ENCODE measurements around the gene PIRT.

The PIRT gene

DNA sequence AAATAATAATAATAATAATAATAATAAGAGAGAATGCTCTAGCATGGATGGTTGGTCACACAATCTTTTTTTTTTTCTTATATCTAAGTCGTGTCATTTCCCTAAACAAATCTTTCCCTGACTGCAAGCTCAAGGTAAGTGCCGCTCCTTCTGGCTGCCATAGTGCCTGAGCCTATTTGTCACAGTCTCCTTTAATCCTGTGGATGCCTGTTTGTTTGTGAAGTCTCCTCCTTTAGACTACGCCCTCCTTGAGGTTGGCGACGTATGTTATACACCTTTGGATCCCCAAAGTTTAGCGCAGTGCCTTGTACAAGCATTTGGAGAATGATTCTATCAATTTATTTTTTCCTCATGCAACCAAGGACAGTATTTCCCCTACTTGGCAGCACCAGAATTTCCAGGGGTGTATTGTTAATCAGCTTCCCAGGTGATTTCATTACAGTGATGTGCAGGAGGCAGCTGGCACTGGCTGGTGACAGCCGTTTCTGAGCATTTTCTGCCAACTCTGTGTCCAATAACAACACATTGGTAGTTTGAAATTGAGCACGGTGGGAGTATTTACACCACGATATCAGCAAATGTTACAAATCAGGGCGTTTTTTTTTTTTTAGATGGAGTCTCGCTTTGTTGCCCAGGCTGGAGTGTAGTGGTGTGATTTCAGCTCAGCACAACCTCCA is 60.6 kb downstream of the PIRT start:
- no peak for TF ChIP-seq CTCF (conservative IDR thresholded peaks at IDR 0.05; ENCODE audit: low read depth, low read length)
- no peak overlapping the region for H3K4me3 ChIP-seq (ENCODE audit: low read depth, low read length)
- DNase-seq (ENCODE audit: low read depth), result no peak

- no peak overlapping the region for H3K4me3 ChIP-seq (ENCODE audit: low read depth, low read length)
- DNase-seq (ENCODE audit: low read depth), result no peak
- TF ChIP-seq CTCF (conservative IDR thresholded peaks at IDR 0.05; ENCODE audit: low read depth, low read length), result no peak
Measured at GRCh38 chr17:10776381-10776780, 61.5 kb downstream of the PIRT start.

- TF ChIP-seq CTCF (conservative IDR thresholded peaks at IDR 0.05; ENCODE audit: low read depth, low read length), result no peak
- DNase-seq (ENCODE audit: low read depth), result no peak
- no peak overlapping the region for H3K4me3 ChIP-seq (ENCODE audit: low read depth, low read length)
Measured at GRCh38 chr17:10775740-10776356, 62.0 kb downstream of the PIRT start.

- no peak for TF ChIP-seq CTCF (conservative IDR thresholded peaks at IDR 0.05; ENCODE audit: low read depth, low read length)
- DNase-seq (ENCODE audit: low read depth), result no peak
- H3K4me3 ChIP-seq (ENCODE audit: low read depth, low read length), result no peak overlapping the region
Measured at GRCh38 chr17:10775058-10775457, 62.8 kb downstream of the PIRT start.

- TF ChIP-seq CTCF (conservative IDR thresholded peaks at IDR 0.05; ENCODE audit: low read depth, low read length), result no peak
- DNase-seq (ENCODE audit: low read depth), result no peak
- no peak overlapping the region for H3K4me3 ChIP-seq (ENCODE audit: low read depth, low read length)
Measured at GRCh38 chr17:10773391-10773790, 64.5 kb downstream of the PIRT start.

Data from choroid plexus epithelial cell (primary cell).